ENCODE measurements around the gene TMEM108.

Gene TMEM108

GRCh38 chr3:133121450-133121849 lies 83.3 kb downstream of the TMEM108 start:
- DNase-seq: no peak

- no peak for DNase-seq
Measured at GRCh38 chr3:133123636-133124035, 85.4 kb downstream of the TMEM108 start.

- peak; percentile 59 for DNase-seq
Measured at GRCh38 chr3:133124511-133124910, 86.3 kb downstream of the TMEM108 start.

DNA sequence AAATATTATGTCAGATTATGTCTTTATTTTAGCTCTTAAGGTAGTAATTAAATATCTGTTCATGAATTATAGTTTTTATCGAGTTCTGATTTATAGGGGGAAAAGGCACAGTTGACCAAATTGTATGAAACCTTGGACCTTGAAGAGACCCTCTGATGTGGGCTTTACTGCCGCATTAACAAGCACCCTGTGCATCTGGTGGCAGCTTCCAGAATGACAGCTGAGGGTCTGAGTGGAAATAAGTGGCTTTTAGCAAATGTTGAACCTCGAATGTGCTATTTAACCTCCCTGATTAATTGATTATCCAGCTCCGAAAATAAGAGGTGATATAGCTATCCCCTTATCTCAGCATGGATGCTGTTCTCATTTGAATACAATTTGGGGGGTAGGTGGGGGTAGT lies 87.0 kb downstream of the TMEM108 start:
- no peak for DNase-seq

- no peak for DNase-seq
Measured at GRCh38 chr3:133125802-133126201, 87.6 kb downstream of the TMEM108 start.

DNA sequence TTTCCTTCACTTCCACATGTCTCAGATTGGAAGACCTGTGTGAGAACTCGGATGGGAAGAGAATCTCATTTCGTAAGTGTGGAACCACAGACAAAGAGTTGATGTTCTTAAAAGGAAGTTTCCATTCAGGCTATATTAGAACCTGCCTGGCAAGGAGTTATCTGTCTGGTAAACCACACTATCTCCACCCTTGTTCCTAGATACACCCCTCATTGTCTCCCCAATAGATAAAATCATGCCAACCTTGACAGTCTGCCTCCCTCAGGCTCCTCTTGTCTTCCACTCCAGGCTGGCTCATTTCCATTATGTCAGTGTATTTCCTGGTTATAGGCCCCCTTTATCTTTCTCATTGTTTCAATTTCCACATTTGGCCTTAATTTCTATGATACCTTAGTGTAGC lies 89.2 kb downstream of the TMEM108 start:
- DNase-seq: no peak

DNA sequence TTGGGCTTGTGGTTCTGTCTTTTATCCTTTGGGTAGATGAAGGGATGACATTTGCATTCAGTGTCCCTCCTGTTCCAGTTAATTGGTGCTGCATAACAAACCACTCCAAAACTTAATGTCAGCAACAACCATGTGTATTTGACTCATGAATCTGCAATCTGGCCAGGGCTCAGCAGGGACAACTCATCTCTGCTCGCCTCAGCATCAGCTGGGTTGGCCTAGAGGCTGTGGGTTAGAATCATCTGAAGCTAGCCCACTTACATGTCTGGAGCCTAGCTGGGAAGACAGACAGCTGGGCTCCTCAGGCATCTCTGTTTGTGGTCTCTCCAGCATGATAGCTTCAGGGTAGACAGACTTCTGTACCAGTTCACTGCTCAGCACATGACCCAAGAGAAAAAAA lies 92.0 kb downstream of the TMEM108 start:
- DNase-seq: no peak

- DNase-seq: no peak
Measured at GRCh38 chr3:133135306-133135705, 97.1 kb downstream of the TMEM108 start.

GRCh38 chr3:133136114-133137041 lies 98.2 kb downstream of the TMEM108 start:
- DNase-seq: no peak

DNA sequence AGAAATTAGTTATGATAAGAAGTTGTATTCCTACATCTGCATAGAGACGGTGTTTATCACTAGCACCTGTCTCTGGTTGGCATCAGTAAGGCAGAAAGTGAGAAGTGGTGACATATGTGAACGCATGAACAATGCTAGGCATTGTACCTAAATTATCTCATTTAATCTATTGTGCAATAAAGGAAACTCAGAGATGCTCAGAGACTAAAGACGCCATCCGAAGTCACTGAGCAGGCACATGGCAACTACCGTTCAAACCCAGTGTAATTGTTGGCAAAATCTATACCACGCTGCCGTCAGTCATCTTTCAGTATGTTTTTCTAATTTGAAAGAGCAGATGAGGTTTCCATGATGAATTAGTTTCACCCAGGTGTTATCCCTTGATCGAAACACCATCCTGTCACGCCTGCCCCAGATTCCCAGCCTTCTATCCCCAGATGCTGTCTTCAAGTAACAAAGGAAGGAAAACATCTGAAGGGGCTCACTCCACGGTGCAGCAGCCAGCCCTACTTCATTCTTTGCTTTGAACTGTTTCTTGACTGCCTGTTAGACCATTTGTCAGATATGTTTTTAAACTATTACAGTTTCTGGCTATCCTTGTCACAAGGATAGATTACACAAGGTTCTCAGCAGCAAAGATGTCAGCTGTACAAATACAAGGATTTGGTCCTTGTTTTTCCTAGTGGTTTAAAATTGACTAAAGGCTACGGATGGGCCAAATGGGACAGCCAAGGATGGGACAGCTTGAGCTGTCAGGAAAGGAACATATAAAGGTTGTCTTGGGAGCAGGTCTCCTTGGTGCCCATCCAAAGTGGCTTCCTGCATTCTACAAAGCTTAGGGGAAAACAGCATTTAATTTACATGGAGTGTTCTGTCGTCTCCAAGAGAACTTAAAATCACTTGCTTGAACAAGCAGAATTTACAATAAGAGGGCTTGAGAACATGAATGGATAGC lies 99.1 kb downstream of the TMEM108 start:
- DNase-seq: no peak

DNA sequence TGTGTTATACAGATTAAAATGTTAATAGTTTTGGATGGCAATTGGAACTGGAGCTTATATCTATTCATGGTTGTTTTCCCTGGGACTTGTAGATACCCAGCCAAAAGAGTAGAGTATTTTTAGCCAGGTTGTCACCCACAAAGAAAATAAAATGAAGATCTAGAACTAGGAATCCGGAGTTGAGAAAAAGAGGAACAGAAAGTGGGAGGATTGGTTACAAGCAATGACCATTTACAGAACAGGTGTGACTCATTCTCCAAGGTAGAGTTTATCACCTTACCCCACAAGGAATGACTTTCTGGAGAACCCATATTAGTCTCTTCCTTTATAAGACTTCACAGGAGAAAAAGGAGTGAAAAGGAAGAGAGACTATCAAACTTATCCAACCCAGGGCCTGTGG lies 99.8 kb downstream of the TMEM108 start:
- DNase-seq: no peak

GRCh38 chr3:133152056-133152455 lies 113.9 kb downstream of the TMEM108 start:
- no peak for DNase-seq

DNA sequence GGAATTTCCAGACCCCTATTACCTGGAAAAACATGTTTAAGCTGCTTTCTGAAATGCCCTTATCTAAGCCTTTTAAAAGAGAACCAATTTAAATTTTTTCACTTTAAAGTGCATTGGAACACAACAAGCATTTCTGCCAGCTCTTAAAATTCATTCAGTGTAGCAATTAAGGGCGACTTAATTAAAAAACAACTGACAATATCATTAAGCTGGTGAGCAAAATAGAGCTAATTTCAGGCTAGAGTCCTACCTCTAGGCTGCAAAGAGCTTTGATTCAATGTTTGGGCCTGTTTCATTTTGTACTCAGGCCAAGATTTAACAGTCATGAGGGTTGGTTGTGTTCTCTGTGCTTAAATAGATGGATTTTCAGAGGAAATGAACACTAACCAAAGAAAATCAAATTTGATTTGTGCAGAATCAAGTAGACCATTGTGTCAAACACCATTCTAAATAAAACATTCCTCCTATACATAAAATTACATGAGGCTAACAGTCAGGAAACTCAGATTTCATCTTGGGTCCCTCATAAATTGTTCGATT lies 114.6 kb downstream of the TMEM108 start:
- DNase-seq: peak; percentile 30

GRCh38 chr3:133153382-133153781 lies 115.2 kb downstream of the TMEM108 start:
- DNase-seq: no peak

GRCh38 chr3:133157716-133158115 lies 119.5 kb downstream of the TMEM108 start:
- DNase-seq: no peak

- no peak for DNase-seq
Measured at GRCh38 chr3:133158686-133159085, 120.5 kb downstream of the TMEM108 start.

- no peak for DNase-seq
Measured at GRCh38 chr3:133159498-133160475, 121.6 kb downstream of the TMEM108 start.

DNA sequence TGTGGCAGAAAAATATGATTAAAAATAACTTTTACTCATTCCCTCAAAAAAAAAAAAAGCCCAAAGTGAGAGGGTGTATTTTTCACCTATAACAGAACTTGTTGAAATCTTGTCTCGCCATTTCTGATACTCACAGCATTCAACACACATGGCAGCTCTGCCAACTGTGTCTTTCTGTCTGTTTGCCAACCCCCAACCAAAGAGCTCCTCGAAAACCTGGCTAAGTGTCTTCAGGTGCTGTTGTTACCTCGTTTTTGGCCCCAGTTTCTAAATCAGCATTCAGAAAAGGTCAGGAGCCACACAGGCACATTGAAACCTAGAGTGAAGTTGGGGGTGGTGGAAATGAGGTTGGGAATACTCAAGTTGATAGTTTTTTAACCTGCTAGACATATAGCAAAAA lies 123.5 kb downstream of the TMEM108 start:
- DNase-seq: no peak

- no peak for DNase-seq
Measured at GRCh38 chr3:133162265-133162664, 124.1 kb downstream of the TMEM108 start.

DNA sequence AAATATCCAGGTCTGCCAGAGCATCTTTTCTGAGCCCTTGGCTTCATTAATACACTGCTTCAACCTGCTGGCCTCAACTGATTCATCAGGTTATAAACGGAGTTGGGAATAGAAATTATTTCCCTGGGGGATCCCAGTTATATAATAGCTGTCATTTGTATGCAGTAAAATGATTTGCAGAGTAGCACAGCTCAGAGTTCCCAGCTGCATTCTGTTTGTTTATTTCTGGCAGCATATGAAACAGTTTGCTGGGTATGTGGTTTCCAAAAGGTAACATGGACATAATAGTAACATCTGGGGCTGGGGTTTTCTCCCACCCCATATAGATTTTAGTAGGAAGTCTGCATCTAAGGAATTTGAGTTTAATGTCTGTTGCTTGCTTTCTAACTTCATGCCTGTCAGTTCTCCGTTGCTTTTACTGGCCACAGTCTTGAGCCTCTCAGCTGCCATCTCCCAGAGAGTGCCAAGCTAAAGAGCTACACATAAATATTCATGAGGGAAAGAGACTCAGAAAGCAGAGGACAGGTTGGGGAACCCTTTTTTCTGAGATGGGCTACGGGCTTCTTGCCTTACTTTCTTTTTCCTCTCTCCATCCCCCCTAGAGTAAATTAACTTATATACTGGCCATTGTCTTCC lies 124.6 kb downstream of the TMEM108 start:
- peak; percentile 53 for DNase-seq

DNA sequence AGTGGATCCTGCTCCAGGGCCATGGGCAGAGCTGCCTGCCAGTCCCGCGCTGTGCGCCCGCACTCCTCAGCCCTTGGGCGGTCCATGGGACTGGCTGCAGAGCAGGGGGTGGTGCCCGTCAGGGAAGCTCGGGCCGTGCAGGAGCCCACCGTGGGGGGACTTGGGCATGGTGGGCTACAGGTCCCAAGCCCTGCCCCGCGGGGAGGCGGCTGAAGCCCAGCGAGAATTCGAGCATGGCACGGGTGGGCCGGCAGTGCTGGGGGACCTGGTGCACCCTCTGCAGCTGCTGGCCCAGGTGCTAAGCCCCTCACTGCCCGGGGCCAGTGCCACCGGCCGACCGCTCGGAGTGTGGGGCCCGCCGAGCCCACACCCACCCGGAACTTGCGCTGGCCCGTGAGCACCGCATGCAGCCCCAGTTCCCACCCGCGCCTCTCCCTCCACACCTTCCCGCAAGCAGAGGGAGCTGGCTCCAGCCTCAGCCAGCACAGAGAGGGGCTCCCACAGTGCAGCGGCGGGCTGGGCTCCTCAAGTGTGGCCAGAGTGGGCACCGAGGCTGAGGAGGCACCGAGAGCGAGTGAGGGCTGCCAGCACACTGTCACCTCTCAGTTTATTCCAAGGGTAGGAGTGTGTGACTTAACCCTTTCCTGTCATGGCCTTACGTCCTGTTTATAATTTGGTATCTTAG lies 129.3 kb downstream of the TMEM108 start:
- DNase-seq: no peak
